Spinal cord (tissue), 10 donors: ENCODE measurements around the gene MSX1. TPM values are rescaled to one million over a fixed set of nuclear protein-coding genes. Genes with fewer than 3 reads are reported as not detected.

Experiments
- DNase-seq, 6 donors: peaks; one replicate each; pipeline versions ENCODE4 v3.0.0 to v3.0.0-alpha.2; 2013 to 2015; ENCODE audit warnings: low spot score in 6 of 6, low read depth in 4 of 6
- H3K27ac ChIP-seq: one replicate; pipeline ENCODE4 v1.5.1; 2013; ENCODE audit warnings: low read depth, low read length, control low read depth
- H3K27me3 ChIP-seq: one replicate; pipeline ENCODE4 v1.6.1; 2013; ENCODE audit warnings: low read length; ENCODE audit not compliant: control insufficient read depth, insufficient read depth
- H3K36me3 ChIP-seq: one replicate; pipeline ENCODE4 v1.6.1; 2013; ENCODE audit warnings: low read length; ENCODE audit not compliant: control insufficient read depth, insufficient read depth
- H3K4me1 ChIP-seq: one replicate; pipeline ENCODE4 v1.6.1; 2013; ENCODE audit warnings: low read length; ENCODE audit not compliant: control insufficient read depth, insufficient read depth
- H3K4me3 ChIP-seq: one replicate; pipeline ENCODE4 v1.5.1; 2013; ENCODE audit warnings: low read depth, low read length, control low read depth
- H3K9me3 ChIP-seq: one replicate; pipeline ENCODE4 v1.6.1; 2013; ENCODE audit warnings: low read length; ENCODE audit not compliant: control insufficient read depth, insufficient read depth
- WGBS: methylation state at CpG from one replicate; pipeline ENCODE4 v1.1.5; 2013; ENCODE audit warnings: missing lambda C conversion rate; ENCODE audit not compliant: insufficient coverage; 5-methylcytosine and 5-hydroxymethylcytosine counted together
- polyA plus RNA-seq, 2 donors: library from polyadenylated mRNA; unstranded; fragments of 120-200 nt; gene quantifications; one replicate each; pipeline ENCODE4 v1.2.1, GENCODE V29; 2013; ENCODE audit not compliant: insufficient read length in 2 of 2
- total RNA-seq, 2 donors: library from RNA; depleted of rRNA in 1 of 2; stranded (reverse); fragments of 120-200 nt in 1 of 2; fragments of >200 nt in 1 of 2; gene quantifications; one replicate each; pipeline versions ENCODE4 v1.2.3 to v1.2.4, GENCODE V29; 2013 to 2014
- donor health status: healthy.

MSX1 gene
- total and polyA plus RNA-seq, 4 donors, result 1.7 to 48.8 (median 11.0) TPM

- peak in 2 of 6 donors; percentile 53 to 67 for DNase-seq
- Histone ChIP-seq H3K27me3 (peaks cover 93% of the 10 kb centered on the region), H3K27ac (no peak overlapping the region), H3K36me3 (no peaks in the 10 kb centered on the region), H3K4me1 (peaks cover 67% of the 10 kb centered on the region), H3K9me3 (no peaks in the 10 kb centered on the region), H3K4me3 (peak overlapping the region; percentile 6)
- 3% methylated on average over 58 of the region's 61 CpGs for WGBS
These were observed 3.1 kb upstream of the MSX1 start for GRCh38 chr4:4856071-4857000.

GRCh38 chr4:4857001-4857808 lies 2.3 kb upstream of the MSX1 start:
- Histone ChIP-seq H3K9me3 (no peaks in the 10 kb centered on the region), H3K4me3 (no peak overlapping the region), H3K27ac (no peak overlapping the region), H3K4me1 (peaks cover 70% of the 10 kb centered on the region), H3K36me3 (peaks cover under 1% of the 10 kb centered on the region), H3K27me3 (peaks cover 93% of the 10 kb centered on the region)
- WGBS, result 21% methylated on average over 21 of the region's 36 CpGs
- DNase-seq, result peak in 1 of 6 donors; percentile 15

- 27% methylated on average over 37 of the region's 42 CpGs for WGBS
- Histone ChIP-seq H3K9me3 (no peaks in the 10 kb centered on the region), H3K27ac (no peak overlapping the region), H3K4me1 (peaks cover 63% of the 10 kb centered on the region), H3K36me3 (peaks cover 8% of the 10 kb centered on the region), H3K4me3 (no peak overlapping the region), H3K27me3 (peaks cover 93% of the 10 kb centered on the region)
- DNase-seq, result peak in 1 of 6 donors; percentile 14
These were observed 1.5 kb upstream of the MSX1 start for GRCh38 chr4:4857809-4858508.

GRCh38 chr4:4858527-4859324 lies 739 bp upstream of the MSX1 start:
- Histone ChIP-seq H3K36me3 (peaks cover 10% of the 10 kb centered on the region), H3K4me3 (peak overlapping the region; percentile 14), H3K4me1 (peaks cover 55% of the 10 kb centered on the region), H3K27ac (no peak overlapping the region), H3K27me3 (peaks cover 92% of the 10 kb centered on the region), H3K9me3 (no peaks in the 10 kb centered on the region)
- 12% methylated on average over 7 of the region's 21 CpGs for WGBS
- DNase-seq, result peak in 1 of 6 donors; percentile 30

GRCh38 chr4:4859799-4860599 lies 534 bp downstream of the MSX1 start:
- peaks cover 92% of the 10 kb centered on the region for H3K27me3 ChIP-seq
- H3K36me3 ChIP-seq, result peaks cover 10% of the 10 kb centered on the region
- no peaks in the 10 kb centered on the region for H3K9me3 ChIP-seq
- peaks cover 52% of the 10 kb centered on the region for H3K4me1 ChIP-seq
- H3K4me3 ChIP-seq, result peak overlapping the region; percentile 42
- H3K27ac ChIP-seq, result no peak overlapping the region
- WGBS, result under 1% methylated on average over 79 of the region's 80 CpGs
- DNase-seq, result peak in 1 of 6 donors; percentile 45

GRCh38 chr4:4860600-4861389 lies 1.3 kb downstream of the MSX1 start:
- Histone ChIP-seq H3K4me1 (peaks cover 51% of the 10 kb centered on the region), H3K9me3 (no peaks in the 10 kb centered on the region), H3K27ac (no peak overlapping the region), H3K4me3 (peak overlapping the region; percentile 42), H3K27me3 (peaks cover 92% of the 10 kb centered on the region), H3K36me3 (peaks cover 10% of the 10 kb centered on the region)
- whole genome bisulfite sequencing, result 3% methylated on average over 33 of the region's 39 CpGs
- DNase-seq, result peak in 1 of 6 donors; percentile 61

GRCh38 chr4:4861390-4862018 lies 2.0 kb downstream of the MSX1 start:
- H3K36me3 ChIP-seq, result peaks cover 10% of the 10 kb centered on the region
- peak in 1 of 6 donors; percentile 30 for DNase-seq
- H3K4me3 ChIP-seq, result peak overlapping the region; percentile 42
- no peak overlapping the region for H3K27ac ChIP-seq
- peaks cover 52% of the 10 kb centered on the region for H3K4me1 ChIP-seq
- 12% methylated on average over 17 of the region's 21 CpGs for WGBS
- H3K9me3 ChIP-seq, result no peaks in the 10 kb centered on the region
- peaks cover 92% of the 10 kb centered on the region for H3K27me3 ChIP-seq
